KBM-7 (cell line): ENCODE measurements around the gene IL19.
A peak's percentile ranks its signal among the peaks of the same experiment; 100 is the strongest.
"Not testable (repeated sequence)": the region's sequence is repeated elsewhere in the genome, so short reads cannot be mapped to it uniquely, and the experiment has no call there.

ENCODE experiments used
- DNase-seq: peaks from one replicate; pipeline ENCODE4 v3.0.0-alpha.2; 2015
- in situ Hi-C: fragments of 300-500 bp; cut with MboI; formaldehyde crosslinking; loops from 2 replicates; pipeline ENCODE4 v1.14.3; 2020; ENCODE audit warnings: low sequenced_read_pairs, low pct_unique_long_range_greater_than_20kb, mixed read lengths

IL19 gene

GRCh38 chr1:206738370-206739366, 31.9 kb upstream of the IL19 start:
- in situ Hi-C loops: loop anchor here (25.0 kb wide), 1 partner anchor 174 kb away; the partner anchor contains the start of gene FCMR
- DNase-seq: peak; percentile 19

DNA sequence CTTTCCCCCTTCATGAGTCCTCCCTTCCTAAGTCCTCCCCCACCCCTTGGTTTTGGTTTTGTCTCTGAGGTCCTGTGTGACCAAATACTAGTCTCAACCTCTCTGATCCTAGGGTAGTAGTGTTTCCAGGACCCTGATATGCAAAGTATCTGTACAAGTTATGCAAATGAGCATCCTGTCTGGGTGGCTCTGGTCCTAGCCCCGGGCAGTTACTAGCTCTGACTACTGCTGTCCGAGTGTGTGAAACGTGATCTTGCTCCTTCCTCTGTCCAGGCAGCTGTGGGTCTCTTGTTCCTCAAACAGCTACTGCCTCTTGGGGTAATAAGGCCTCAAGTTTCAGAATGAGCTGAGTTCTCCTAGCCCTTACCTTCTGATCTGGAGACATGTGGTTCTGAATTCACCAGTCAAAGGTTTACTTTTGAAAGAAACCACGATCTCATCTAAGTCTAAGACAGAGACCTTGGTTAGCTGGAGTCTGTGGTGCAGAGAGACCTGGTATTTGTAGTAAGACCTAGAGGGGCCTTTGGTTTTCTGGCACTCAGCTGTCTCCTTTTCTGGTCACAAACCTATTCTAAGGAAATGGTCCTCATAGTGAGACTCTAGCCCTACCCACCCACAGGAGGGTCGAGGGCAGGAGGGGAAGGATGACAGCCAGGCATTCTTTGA, 31.0 kb upstream of the IL19 start:
- DNase-seq: no peak
- in situ Hi-C loops: loop anchor here (25.0 kb wide), 1 partner anchor 173 kb away; the partner anchor contains the start of gene FCMR

DNA sequence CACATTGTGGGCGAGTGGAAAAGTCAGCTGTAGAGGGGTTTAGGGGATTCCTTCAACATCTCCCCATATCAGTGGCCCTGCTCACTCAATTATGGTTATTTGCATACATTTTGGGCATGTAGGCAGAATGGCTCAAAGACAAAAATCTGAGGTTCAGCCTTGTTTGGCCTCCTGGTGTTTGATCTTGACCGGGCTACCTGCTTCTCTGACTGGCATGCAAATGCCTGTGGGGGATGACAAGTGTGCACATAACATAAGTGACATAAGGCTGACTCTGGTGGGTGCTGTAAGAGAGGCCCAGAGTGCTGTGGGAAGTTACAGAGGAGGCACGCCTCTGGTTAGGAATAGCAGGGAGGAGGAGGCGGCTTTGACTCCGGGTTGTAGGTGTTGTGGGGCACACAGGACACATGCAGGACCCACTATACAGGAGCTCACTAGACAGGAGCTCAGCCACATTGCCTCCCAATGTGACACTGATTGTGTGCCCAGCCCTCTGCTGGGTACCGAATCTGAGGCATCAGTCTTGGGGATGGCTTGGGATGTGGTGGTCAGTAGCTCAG, 29.4 kb upstream of the IL19 start:
- no peak for DNase-seq
- in situ Hi-C loops: loop anchor here (25.0 kb wide), 1 partner anchor 171 kb away; the partner anchor contains the start of gene FCMR

DNA sequence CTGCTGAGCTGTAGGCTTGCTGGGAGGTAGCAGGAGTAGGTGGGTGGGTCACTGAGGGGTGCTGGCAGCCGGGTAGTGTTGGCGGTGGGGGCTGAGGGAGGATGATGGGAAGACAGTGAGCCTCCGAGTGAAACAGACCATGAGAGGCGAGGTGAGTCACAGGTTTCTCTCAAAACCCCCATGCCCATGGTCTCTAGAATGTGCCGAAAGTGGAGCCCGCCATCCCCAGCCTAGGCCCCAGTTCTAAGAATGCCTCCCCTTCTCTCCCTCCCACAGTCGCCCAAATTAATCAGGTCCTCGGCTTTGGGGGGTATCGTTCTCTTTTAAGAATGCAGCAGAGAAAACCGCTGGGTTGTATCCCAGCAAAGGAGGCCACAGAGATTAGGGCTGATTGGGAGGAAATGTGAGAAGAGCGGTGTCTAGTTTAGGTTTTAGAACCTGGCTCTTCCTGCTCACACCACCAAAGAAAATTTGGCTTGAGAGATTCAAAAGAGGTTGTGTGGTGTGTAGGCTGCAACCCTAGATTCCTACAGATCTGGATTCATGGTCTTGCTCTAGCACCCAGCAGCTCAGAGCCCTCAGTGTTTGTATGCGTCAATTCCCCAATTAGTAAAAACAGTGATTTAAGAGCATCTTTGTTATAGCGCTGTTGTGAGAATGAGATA, 27.7 kb upstream of the IL19 start:
- in situ Hi-C loops: loop anchor here (25.0 kb wide), 1 partner anchor 169 kb away; the partner anchor contains the start of gene FCMR

DNA sequence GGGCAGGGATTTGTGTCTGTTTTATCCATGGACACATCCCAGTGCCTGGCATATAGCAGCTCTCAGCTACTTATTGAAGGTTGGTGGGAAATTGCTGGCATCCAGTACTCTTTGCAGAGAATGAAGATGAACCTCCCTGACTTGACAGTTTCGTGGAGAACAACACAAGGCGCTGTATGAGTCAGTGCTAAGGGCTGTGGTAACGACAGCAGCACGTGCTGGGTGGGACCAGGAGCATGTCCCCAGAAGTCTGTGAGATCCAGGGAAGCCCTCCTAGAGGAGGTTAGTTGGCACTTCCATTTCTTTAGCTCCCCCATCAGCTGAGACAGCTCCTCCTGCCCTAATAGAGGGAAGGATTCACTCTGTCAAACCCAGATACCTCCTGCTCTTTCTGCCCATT, 25.9 kb upstream of the IL19 start:
- DNase-seq: no peak
- in situ Hi-C loops: loop anchor here (25.0 kb wide), 1 partner anchor 168 kb away; the partner anchor contains the start of gene FCMR

More for the DNA sequence above, 27.7 kb upstream of the IL19 start:
- DNase-seq: no peak

- in situ Hi-C loops: loop anchor here (25.0 kb wide), 1 partner anchor 167 kb away; the partner anchor contains the start of gene FCMR
- no peak for DNase-seq
These were observed 25.3 kb upstream of the IL19 start for GRCh38 chr1:206745301-206745700.

- DNase-seq: no peak
- in situ Hi-C loops: loop anchor here (25.0 kb wide), 1 partner anchor 164 kb away; the partner anchor contains the start of gene FCMR
These were observed 22.1 kb upstream of the IL19 start for GRCh38 chr1:206748348-206749030.

- DNase-seq: no peak
- in situ Hi-C loops: no loop called here
These were observed 18.7 kb upstream of the IL19 start for GRCh38 chr1:206751891-206752290.

- no peak for DNase-seq
- in situ Hi-C loops: no loop called here
These were observed 18.1 kb upstream of the IL19 start for GRCh38 chr1:206752481-206752880.

DNA sequence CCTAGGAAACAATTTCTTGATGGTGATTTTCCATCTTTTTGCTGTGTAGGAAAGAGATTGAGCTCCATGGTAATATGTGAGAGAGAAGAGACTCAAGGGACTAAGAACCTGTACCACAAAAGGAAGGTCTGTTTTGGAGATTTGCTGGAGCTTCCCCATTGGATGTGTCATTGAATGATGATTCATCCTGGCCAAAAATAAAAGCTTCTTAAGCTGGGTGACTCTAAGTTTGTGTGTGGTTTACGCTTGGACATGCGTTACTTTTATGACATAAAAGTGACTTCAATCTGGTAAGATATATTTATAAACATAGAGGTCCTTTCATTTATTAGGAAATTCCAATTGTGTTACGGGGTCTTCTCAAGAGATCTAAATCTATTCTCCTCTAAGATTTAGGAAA, 17.4 kb upstream of the IL19 start:
- DNase-seq: no peak
- in situ Hi-C loops: no loop called here

- DNase-seq: no peak
- in situ Hi-C loops: no loop called here
These were observed 16.6 kb upstream of the IL19 start for GRCh38 chr1:206754011-206754410.

- in situ Hi-C loops: no loop called here
- no peak for DNase-seq
These were observed 12.9 kb upstream of the IL19 start for GRCh38 chr1:206757524-206758266.

GRCh38 chr1:206760590-206760989, 10.0 kb upstream of the IL19 start:
- DNase-seq: no peak
- in situ Hi-C loops: no loop called here

- in situ Hi-C loops: no loop called here
- no peak for DNase-seq
These were observed 9.3 kb upstream of the IL19 start for GRCh38 chr1:206761159-206761768.

GRCh38 chr1:206762741-206763364, 7.7 kb upstream of the IL19 start:
- in situ Hi-C loops, DNase-seq: not testable (repeated sequence)

- DNase-seq, in situ Hi-C loops: not testable (repeated sequence)
These were observed 4.8 kb upstream of the IL19 start for GRCh38 chr1:206765771-206766170.
